Rectal smooth muscle tissue (tissue), 1 donor: ENCODE measurements around the gene FFAR3.

Experiments
- H3K27ac ChIP-seq: one replicate; pipeline ENCODE4 v1.7.0; 2013; ENCODE audit warnings: low read depth, low read length, inconsistent platforms
- H3K27me3 ChIP-seq: one replicate; pipeline ENCODE4 v1.7.0; 2013; ENCODE audit warnings: low read length; ENCODE audit not compliant: control insufficient read depth, insufficient read depth
- H3K36me3 ChIP-seq: one replicate; pipeline ENCODE4 v1.7.0; 2013; ENCODE audit warnings: low read length; ENCODE audit not compliant: control insufficient read depth, insufficient read depth
- H3K4me1 ChIP-seq: one replicate; pipeline ENCODE4 v1.7.0; 2013; ENCODE audit warnings: low read length; ENCODE audit not compliant: control insufficient read depth, insufficient read depth
- H3K4me3 ChIP-seq: one replicate; pipeline ENCODE4 v1.7.0; 2013; ENCODE audit warnings: low read length
- H3K9ac ChIP-seq: one replicate; pipeline ENCODE4 v1.7.0; 2013; ENCODE audit warnings: low read length

FFAR3 gene

GRCh38 chr19:35336166-35336955 lies 21.9 kb upstream of the FFAR3 start:
- H3K27ac ChIP-seq: no peak overlapping the region
- H3K27me3 ChIP-seq: no peaks in the 10 kb centered on the region
- H3K4me1 ChIP-seq: no peaks in the 10 kb centered on the region
- no peak overlapping the region for H3K4me3 ChIP-seq
- H3K36me3 ChIP-seq: no peaks in the 10 kb centered on the region
- no peak overlapping the region for H3K9ac ChIP-seq

- no peak overlapping the region for H3K27ac ChIP-seq
- H3K36me3 ChIP-seq: no peaks in the 10 kb centered on the region
- no peak overlapping the region for H3K9ac ChIP-seq
- no peaks in the 10 kb centered on the region for H3K4me1 ChIP-seq
- H3K4me3 ChIP-seq: no peak overlapping the region
- no peaks in the 10 kb centered on the region for H3K27me3 ChIP-seq
These were observed 20.9 kb upstream of the FFAR3 start for GRCh38 chr19:35337097-35337983.

- Histone ChIP-seq H3K36me3 (no peaks in the 10 kb centered on the region), H3K4me3 (no peak overlapping the region), H3K27me3 (no peaks in the 10 kb centered on the region), H3K4me1 (no peaks in the 10 kb centered on the region), H3K9ac (no peak overlapping the region), H3K27ac (no peak overlapping the region)
These were observed 20.3 kb upstream of the FFAR3 start for GRCh38 chr19:35337984-35338296.

- H3K36me3 ChIP-seq: no peaks in the 10 kb centered on the region
- H3K4me1 ChIP-seq: no peaks in the 10 kb centered on the region
- no peak overlapping the region for H3K27ac ChIP-seq
- no peak overlapping the region for H3K9ac ChIP-seq
- H3K4me3 ChIP-seq: no peak overlapping the region
- no peaks in the 10 kb centered on the region for H3K27me3 ChIP-seq
These were observed 17.8 kb upstream of the FFAR3 start for GRCh38 chr19:35340431-35340830.

GRCh38 chr19:35341006-35341405 lies 17.3 kb upstream of the FFAR3 start:
- H3K4me3 ChIP-seq: no peak overlapping the region
- no peaks in the 10 kb centered on the region for H3K36me3 ChIP-seq
- no peak overlapping the region for H3K27ac ChIP-seq
- H3K9ac ChIP-seq: no peak overlapping the region
- H3K4me1 ChIP-seq: no peaks in the 10 kb centered on the region
- no peaks in the 10 kb centered on the region for H3K27me3 ChIP-seq

GRCh38 chr19:35341565-35342225 lies 16.6 kb upstream of the FFAR3 start:
- Histone ChIP-seq H3K36me3 (no peaks in the 10 kb centered on the region), H3K9ac (no peak overlapping the region), H3K4me3 (no peak overlapping the region), H3K27ac (no peak overlapping the region), H3K4me1 (no peaks in the 10 kb centered on the region), H3K27me3 (no peaks in the 10 kb centered on the region)

GRCh38 chr19:35342430-35342829 lies 15.8 kb upstream of the FFAR3 start:
- no peaks in the 10 kb centered on the region for H3K36me3 ChIP-seq
- no peak overlapping the region for H3K27ac ChIP-seq
- H3K4me1 ChIP-seq: no peaks in the 10 kb centered on the region
- H3K27me3 ChIP-seq: no peaks in the 10 kb centered on the region
- no peak overlapping the region for H3K4me3 ChIP-seq
- no peak overlapping the region for H3K9ac ChIP-seq

- Histone ChIP-seq H3K27me3 (no peaks in the 10 kb centered on the region), H3K9ac (no peak overlapping the region), H3K36me3 (no peaks in the 10 kb centered on the region), H3K4me3 (no peak overlapping the region), H3K4me1 (no peaks in the 10 kb centered on the region), H3K27ac (no peak overlapping the region)
These were observed 13.7 kb upstream of the FFAR3 start for GRCh38 chr19:35344511-35345031.

GRCh38 chr19:35345671-35346111 lies 12.6 kb upstream of the FFAR3 start:
- Histone ChIP-seq H3K9ac (no peak overlapping the region), H3K4me3 (no peak overlapping the region), H3K4me1 (no peaks in the 10 kb centered on the region), H3K36me3 (no peaks in the 10 kb centered on the region), H3K27me3 (no peaks in the 10 kb centered on the region), H3K27ac (no peak overlapping the region)

GRCh38 chr19:35346193-35347052 lies 11.8 kb upstream of the FFAR3 start:
- no peaks in the 10 kb centered on the region for H3K27me3 ChIP-seq
- H3K36me3 ChIP-seq: no peaks in the 10 kb centered on the region
- no peak overlapping the region for H3K4me3 ChIP-seq
- H3K27ac ChIP-seq: no peak overlapping the region
- no peak overlapping the region for H3K9ac ChIP-seq
- H3K4me1 ChIP-seq: no peaks in the 10 kb centered on the region

GRCh38 chr19:35347171-35347929 lies 10.9 kb upstream of the FFAR3 start, which contains the start of gene FFAR1:
Gene FFAR1 (plus strand): TSS chr19:35347902. CDS start chr19:35351552, 3,650 bp downstream.
- Histone ChIP-seq H3K4me3 (no peak within 1 kb of the TSS), H3K36me3 (no peaks in the 10 kb centered on the region), H3K9ac (no peak within 1 kb of the TSS), H3K4me1 (no peaks in the 10 kb centered on the region), H3K27me3 (no peaks in the 10 kb centered on the region), H3K27ac (no peak within 1 kb of the TSS)
